ENCODE results near the gene LINGO1. TPM values are rescaled to one million over a fixed set of nuclear protein-coding genes. Genes with fewer than 3 reads are reported as not detected.

Gene LINGO1
- total RNA-seq, 2 experiments from 2014 or later, result not detected

DNA sequence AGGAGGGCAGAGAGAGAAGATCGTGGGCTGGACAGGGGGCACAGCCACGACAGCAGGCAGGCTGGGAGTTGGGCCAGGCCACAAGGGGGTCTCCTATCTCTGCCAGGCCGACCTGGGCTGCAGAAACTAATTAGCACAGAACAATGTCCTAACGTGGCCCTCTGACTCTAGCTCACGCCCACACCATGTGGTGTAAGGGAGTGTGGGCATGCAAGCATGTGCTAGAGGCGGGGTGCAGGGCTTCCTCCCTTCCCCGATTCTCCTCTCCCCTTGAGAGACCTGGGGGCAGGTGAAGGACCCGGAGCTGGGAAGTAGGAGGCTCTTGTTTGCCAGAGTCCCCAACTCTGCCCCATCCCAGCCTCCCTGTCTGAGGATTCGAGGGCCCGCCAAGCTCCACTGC lies 65.5 kb downstream of the LINGO1 start:
- CTCF ChIA-PET (ENCODE audit: unreplicated experiment), result no interaction called here
- no TSS peak for BruUV-seq (replicated peaks)

GRCh38 chr15:77566092-77566491 lies 66.6 kb downstream of the LINGO1 start:
- H3K27ac ChIP-seq (ENCODE audit: low read depth, low read length, poor library complexity, severe bottlenecking), result no peak overlapping the region
- ChIA-PET CTCF (ENCODE audit: unreplicated experiment) (interaction anchor here (0.5 to 0.6 kb wide), 2 partner anchors 69 to 184 kb away, joined by 3 read pairs; no protein-coding TSS in a partner anchor), POLR2A (interaction anchor here (0.6 kb wide), 1 partner anchor 325 kb away, joined by 3 read pairs; no protein-coding TSS in a partner anchor)
- no peak for TF ChIP-seq CTCF (conservative IDR thresholded peaks at IDR 0.05; ENCODE audit: low read length)
- no peak for DNase-seq (ENCODE audit: low spot score)
- no peaks in the 10 kb centered on the region for H3K79me2 ChIP-seq (ENCODE audit: insufficient read depth, low read depth, low read length)
- H3K9me2 ChIP-seq (ENCODE audit: insufficient read depth, low read length), result no peaks in the 10 kb centered on the region
- H3K4me3 ChIP-seq (ENCODE audit: low read depth, low read length, poor library complexity, severe bottlenecking), result no peak overlapping the region
- H4K20me1 ChIP-seq (ENCODE audit: insufficient read depth, low read length), result no peaks in the 10 kb centered on the region
- no peak overlapping the region for H2AFZ ChIP-seq (ENCODE audit: low read length)
- intact Hi-C loops (cut with micrococcal nuclease; ENCODE audit: unreplicated experiment), result no loop called here
- BruUV-seq (replicated peaks), result no TSS peak
- no peak overlapping the region for H3K4me2 ChIP-seq (ENCODE audit: low read length)
- H3K4me1 ChIP-seq (ENCODE audit: insufficient read depth, low read length, poor library complexity, severe bottlenecking), result no peaks in the 10 kb centered on the region
- no peaks in the 10 kb centered on the region for H3K36me3 ChIP-seq (ENCODE audit: insufficient read depth, low read length)
- no peaks in the 10 kb centered on the region for H3K9me3 ChIP-seq (ENCODE audit: low read length)

More for the DNA sequence above, 65.5 kb downstream of the LINGO1 start:
- Histone ChIP-seq H3K4me2 (ENCODE audit: low read length) (no peak overlapping the region), H3K9me2 (ENCODE audit: insufficient read depth, low read length) (no peaks in the 10 kb centered on the region), H3K36me3 (ENCODE audit: insufficient read depth, low read length) (no peaks in the 10 kb centered on the region), H3K4me3 (ENCODE audit: low read depth, low read length, poor library complexity, severe bottlenecking) (no peak overlapping the region), H3K9me3 (ENCODE audit: low read length) (no peaks in the 10 kb centered on the region), H3K79me2 (ENCODE audit: insufficient read depth, low read depth, low read length) (no peaks in the 10 kb centered on the region), H2AFZ (ENCODE audit: low read length) (no peak overlapping the region), H4K20me1 (ENCODE audit: insufficient read depth, low read length) (no peaks in the 10 kb centered on the region), H3K27ac (ENCODE audit: low read depth, low read length, poor library complexity, severe bottlenecking) (no peak overlapping the region), H3K4me1 (ENCODE audit: insufficient read depth, low read length, poor library complexity, severe bottlenecking) (no peaks in the 10 kb centered on the region)
- POLR2A ChIA-PET, result no interaction called here
- intact Hi-C loops (cut with micrococcal nuclease; ENCODE audit: unreplicated experiment), result no loop called here
- no peak for DNase-seq (ENCODE audit: low spot score)
- no peak for TF ChIP-seq EZH2phosphoT487 (IDR thresholded peaks at IDR 0.05; ENCODE audit: borderline replicate concordance, low read depth, low read length)
- no peak for TF ChIP-seq CTCF (conservative IDR thresholded peaks at IDR 0.05; ENCODE audit: low read length)

GRCh38 chr15:77565378-77565915 lies 67.3 kb downstream of the LINGO1 start:
- intact Hi-C loops (cut with micrococcal nuclease; ENCODE audit: unreplicated experiment), result no loop called here
- no peak for TF ChIP-seq CTCF (conservative IDR thresholded peaks at IDR 0.05; ENCODE audit: low read length)
- no peak for TF ChIP-seq EZH2phosphoT487 (IDR thresholded peaks at IDR 0.05; ENCODE audit: borderline replicate concordance, low read depth, low read length)

More at GRCh38 chr15:77565378-77565915, 67.3 kb downstream of the LINGO1 start:
- CTCF ChIA-PET (ENCODE audit: unreplicated experiment), result no interaction called here
- Histone ChIP-seq H3K9me3 (ENCODE audit: low read length) (no peaks in the 10 kb centered on the region), H3K4me3 (ENCODE audit: low read depth, low read length, poor library complexity, severe bottlenecking) (no peak overlapping the region), H3K36me3 (ENCODE audit: insufficient read depth, low read length) (no peaks in the 10 kb centered on the region), H3K9me2 (ENCODE audit: insufficient read depth, low read length) (no peaks in the 10 kb centered on the region), H3K27ac (ENCODE audit: low read depth, low read length, poor library complexity, severe bottlenecking) (no peak overlapping the region), H2AFZ (ENCODE audit: low read length) (no peak overlapping the region), H3K79me2 (ENCODE audit: insufficient read depth, low read depth, low read length) (no peaks in the 10 kb centered on the region), H4K20me1 (ENCODE audit: insufficient read depth, low read length) (no peaks in the 10 kb centered on the region), H3K4me2 (ENCODE audit: low read length) (no peak overlapping the region), H3K4me1 (ENCODE audit: insufficient read depth, low read length, poor library complexity, severe bottlenecking) (no peaks in the 10 kb centered on the region)
- POLR2A ChIA-PET, result no interaction called here
- BruUV-seq (replicated peaks), result no TSS peak
- DNase-seq (ENCODE audit: low spot score), result no peak
